ENCODE measurements around the gene CEP43.

Gene CEP43

GRCh38 chr6:167047554-167047953, 48.4 kb downstream of the CEP43 start:
- peak in 5 of 42 donors; percentile 6 to 36 (median 11) for DNase-seq
- intact Hi-C loops (cut with DNase I): no loop called here

All from head of caudate nucleus (tissue), 42 donors.